Measurements from ENCODE around the gene DGKB.

DGKB gene

GRCh38 chr7:14859267-14859666 lies 43.3 kb downstream of the DGKB start:
- no peak for DNase-seq (ENCODE audit: low read depth)

GRCh38 chr7:14858866-14859265 lies 43.7 kb downstream of the DGKB start:
- DNase-seq (ENCODE audit: low read depth) = no peak

GRCh38 chr7:14858410-14858809 lies 44.1 kb downstream of the DGKB start:
- no peak for DNase-seq (ENCODE audit: low read depth)

- no peak for DNase-seq (ENCODE audit: low read depth)
These were observed 47.3 kb downstream of the DGKB start for GRCh38 chr7:14855033-14855794.

- no peak for DNase-seq (ENCODE audit: low read depth)
These were observed 48.1 kb downstream of the DGKB start for GRCh38 chr7:14854471-14854870.

DNA sequence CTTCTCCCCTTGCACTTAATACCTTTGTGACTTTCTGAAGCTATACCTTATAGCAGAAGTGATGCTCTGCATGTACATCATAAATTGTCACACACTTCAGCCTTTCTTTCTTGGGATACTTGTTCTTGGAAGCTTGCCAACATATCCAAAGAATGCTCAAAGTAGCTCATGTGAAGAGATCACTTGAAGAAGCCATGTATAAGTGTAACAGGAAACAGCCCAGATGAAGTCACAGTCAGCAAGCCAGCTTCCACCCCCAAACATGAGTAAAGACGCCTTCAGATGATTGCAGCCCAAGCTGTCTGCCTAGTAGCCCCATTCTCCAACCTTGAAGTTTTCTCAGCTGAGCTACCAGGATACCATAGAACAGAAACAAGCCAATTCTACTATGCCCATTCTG lies 50.9 kb downstream of the DGKB start:
- DNase-seq (ENCODE audit: low read depth) = no peak

- no peak for DNase-seq (ENCODE audit: low read depth)
These were observed 52.5 kb downstream of the DGKB start for GRCh38 chr7:14850039-14850438.

DNA sequence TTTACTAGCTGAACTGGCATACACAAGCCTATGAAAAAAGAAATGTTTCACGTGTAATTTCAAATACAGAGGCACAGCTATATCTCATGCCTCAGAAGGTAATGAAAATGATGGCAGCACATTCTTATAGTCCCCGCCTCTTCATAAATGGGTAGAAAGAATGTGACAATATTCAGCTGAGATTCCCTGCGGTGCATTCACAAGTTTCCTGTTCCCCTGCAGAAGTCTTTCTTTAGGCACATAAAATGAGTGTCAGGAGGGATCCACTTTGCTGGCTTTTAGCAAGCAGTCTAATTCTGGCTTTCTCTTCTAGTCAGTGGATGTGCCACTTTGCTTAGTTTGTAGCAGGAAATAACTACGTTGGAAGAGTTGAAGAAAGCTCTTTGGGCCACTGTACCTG lies 56.1 kb downstream of the DGKB start:
- DNase-seq (ENCODE audit: low read depth) = no peak

- DNase-seq (ENCODE audit: low read depth) = no peak
These were observed 58.8 kb downstream of the DGKB start for GRCh38 chr7:14843755-14844154.

DNA sequence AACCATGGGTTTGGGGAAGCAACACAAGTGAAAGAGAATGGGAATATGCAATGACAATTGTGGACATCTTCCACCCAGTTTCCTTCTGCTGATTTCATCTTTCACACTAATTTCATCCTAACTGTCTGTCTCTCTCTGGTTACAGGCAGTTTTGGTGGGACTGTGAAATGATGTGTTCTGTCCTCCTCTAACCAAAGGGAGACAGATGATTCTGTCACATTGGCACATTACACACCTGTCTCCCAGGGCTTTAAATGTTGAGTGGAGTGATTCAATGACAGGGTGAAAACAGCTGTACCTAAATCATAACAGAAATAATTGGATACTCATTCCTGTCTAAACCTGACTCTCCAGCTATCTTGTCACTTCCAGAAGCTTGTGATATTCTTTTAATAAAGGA lies 60.0 kb downstream of the DGKB start:
- DNase-seq (ENCODE audit: low read depth) = no peak

DNA sequence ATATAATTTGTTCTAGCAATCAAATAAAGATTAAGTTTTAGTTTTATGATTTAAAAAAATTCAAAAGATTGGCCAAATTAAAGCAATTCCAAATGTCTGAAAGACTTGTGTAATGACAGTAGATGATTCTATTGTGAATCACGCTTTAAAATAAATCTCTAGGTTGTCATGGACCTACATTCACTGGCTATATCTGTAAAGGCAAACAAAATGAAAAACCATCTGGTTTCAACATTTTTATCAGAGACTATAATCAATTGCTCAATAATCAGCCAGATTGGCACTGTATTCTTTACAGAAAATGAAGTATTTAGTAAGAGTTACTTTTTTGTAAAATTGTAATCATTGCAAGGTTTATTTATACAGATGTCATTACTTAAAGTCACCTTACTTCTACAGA lies 60.7 kb downstream of the DGKB start:
- no peak for DNase-seq (ENCODE audit: low read depth)

DNA sequence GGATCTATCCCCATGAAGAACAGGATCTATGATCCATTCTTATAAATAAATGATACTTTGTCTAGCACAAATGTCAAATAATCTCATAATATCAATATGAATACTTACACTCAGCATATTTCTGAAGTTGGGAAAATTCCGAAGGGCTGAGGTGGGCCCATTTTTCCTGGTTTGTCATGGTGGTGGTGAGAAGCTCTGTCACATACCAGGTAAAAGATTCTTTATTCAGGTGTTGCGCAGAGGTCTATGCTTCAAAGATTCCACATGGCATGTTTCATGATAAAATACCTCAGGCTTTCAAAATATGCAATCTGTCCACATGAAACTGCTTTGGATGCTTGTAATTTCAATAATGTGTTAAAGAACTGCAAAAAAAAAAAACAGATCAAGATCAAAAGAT lies 61.5 kb downstream of the DGKB start:
- DNase-seq (ENCODE audit: low read depth) = no peak

- no peak for DNase-seq (ENCODE audit: low read depth)
These were observed 63.2 kb downstream of the DGKB start for GRCh38 chr7:14839307-14839706.

DNA sequence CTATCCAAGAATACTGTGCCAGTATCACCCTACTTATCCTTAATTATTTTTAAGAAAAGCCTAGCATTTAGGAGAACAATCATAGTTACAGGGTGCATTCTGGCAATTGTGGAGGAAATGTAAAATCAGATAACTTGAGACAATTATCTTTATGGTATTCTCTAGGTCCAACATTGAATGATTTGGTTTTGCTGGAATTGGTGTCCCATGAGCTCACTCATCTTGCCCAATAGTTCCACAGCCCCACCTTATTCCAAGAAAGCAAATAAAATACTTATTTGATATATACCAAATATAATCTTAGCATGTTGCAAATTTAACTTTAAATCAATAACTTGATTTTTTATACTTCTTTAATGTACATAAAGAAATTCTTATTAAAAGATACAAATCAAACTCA lies 65.3 kb downstream of the DGKB start:
- DNase-seq (ENCODE audit: low read depth) = no peak

- no peak for DNase-seq (ENCODE audit: low read depth)
These were observed 65.9 kb downstream of the DGKB start for GRCh38 chr7:14836571-14837189.

GRCh38 chr7:14836006-14836405 lies 66.5 kb downstream of the DGKB start:
- no peak for DNase-seq (ENCODE audit: low read depth)

GRCh38 chr7:14835384-14835783 lies 67.2 kb downstream of the DGKB start:
- DNase-seq (ENCODE audit: low read depth) = no peak

- no peak for DNase-seq (ENCODE audit: low read depth)
These were observed 67.7 kb downstream of the DGKB start for GRCh38 chr7:14834883-14835282.

GRCh38 chr7:14834456-14834855 lies 68.1 kb downstream of the DGKB start:
- DNase-seq (ENCODE audit: low read depth) = no peak

DNA sequence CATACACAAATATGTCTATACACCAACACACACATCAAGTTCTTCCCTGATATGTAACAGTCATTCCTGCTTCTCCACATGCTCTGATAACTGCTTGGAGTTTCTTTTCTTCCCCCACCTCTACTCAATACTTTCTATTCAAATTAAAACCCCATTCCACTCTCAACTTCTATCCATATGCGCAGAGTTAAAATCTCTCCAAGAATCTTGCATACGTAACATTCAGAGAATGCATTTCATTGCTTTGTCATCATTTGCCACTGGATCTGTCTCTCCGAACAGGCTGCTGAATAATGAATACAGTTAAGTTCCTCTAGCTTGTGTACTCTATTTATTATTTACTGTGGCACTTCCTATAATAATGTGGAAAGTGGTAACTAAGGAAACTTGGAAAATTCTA lies 68.8 kb downstream of the DGKB start:
- DNase-seq (ENCODE audit: low read depth) = no peak

DNA sequence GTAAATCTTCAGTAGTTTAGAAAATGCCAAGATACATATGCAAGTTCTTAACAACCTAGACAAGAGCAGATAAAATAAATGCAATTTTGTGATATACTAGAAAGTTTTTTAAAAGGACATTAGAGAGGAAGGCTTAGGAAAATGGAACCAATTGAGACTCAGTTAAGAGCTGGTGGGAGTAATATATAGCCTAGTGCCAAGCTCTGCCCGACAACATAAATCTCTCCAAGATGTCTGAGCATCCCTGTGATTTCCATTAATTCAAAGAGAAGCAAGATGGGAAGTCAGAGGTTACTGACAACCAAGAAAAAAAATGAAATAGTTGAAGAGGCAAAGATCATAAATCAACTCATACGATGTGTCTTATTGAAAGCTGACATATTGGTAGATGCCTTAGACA lies 74.5 kb downstream of the DGKB start:
- DNase-seq (ENCODE audit: low read depth) = no peak

- no peak for DNase-seq (ENCODE audit: low read depth)
These were observed 76.1 kb downstream of the DGKB start for GRCh38 chr7:14826426-14826825.

- DNase-seq (ENCODE audit: low read depth) = no peak
These were observed 76.6 kb downstream of the DGKB start for GRCh38 chr7:14825912-14826311.

- no peak for DNase-seq (ENCODE audit: low read depth)
These were observed 80.1 kb downstream of the DGKB start for GRCh38 chr7:14822481-14822854.
